HG02798 (cell line): ENCODE results near the gene OR4F15.

ENCODE experiments used
- ATAC-seq: cut with Tn5 transposase; IDR thresholded peaks from one replicate; pipeline ENCODE4 v1.9.1; 2021; ENCODE audit warnings: mild to moderate bottlenecking; ENCODE audit not compliant: unreplicated experiment, poor library complexity

Gene OR4F15

DNA sequence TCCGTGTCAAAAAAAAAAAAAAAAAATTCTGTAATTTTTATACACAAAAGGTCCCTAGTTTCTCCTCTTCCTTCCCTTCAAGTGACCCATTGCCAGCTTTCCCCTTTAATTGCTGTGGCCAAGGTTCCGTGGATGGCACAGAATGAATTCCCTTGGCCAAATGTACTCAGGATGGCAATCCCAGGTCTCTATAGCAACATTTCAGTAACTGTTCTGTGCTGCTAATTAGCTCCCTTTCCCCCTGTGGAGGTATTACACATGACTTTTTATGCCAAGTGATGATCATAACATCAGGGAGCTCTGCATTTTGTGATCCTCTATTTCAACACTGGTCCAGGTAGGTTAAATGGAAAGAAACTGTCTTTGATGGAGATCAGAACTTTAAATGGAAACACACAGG, 8.8 kb upstream of the OR4F15 start, which contains the start of gene OR4F6:
Gene OR4F6, plus strand, starts transcription at position 301 of the 400 bp plus-strand sequence. CDS start 2,211 bp downstream, outside the sequence.
- no peak for ATAC-seq

- no peak for ATAC-seq
Observed at GRCh38 chr15:101803676-101804075, 8.3 kb upstream of the OR4F15 start.

- ATAC-seq, result no peak
Observed at GRCh38 chr15:101804375-101804774, 7.6 kb upstream of the OR4F15 start.

- no peak for ATAC-seq
Observed at GRCh38 chr15:101804941-101805340, 7.1 kb upstream of the OR4F15 start.

- ATAC-seq, result no peak
Observed at GRCh38 chr15:101805605-101806345, 6.2 kb upstream of the OR4F15 start.

DNA sequence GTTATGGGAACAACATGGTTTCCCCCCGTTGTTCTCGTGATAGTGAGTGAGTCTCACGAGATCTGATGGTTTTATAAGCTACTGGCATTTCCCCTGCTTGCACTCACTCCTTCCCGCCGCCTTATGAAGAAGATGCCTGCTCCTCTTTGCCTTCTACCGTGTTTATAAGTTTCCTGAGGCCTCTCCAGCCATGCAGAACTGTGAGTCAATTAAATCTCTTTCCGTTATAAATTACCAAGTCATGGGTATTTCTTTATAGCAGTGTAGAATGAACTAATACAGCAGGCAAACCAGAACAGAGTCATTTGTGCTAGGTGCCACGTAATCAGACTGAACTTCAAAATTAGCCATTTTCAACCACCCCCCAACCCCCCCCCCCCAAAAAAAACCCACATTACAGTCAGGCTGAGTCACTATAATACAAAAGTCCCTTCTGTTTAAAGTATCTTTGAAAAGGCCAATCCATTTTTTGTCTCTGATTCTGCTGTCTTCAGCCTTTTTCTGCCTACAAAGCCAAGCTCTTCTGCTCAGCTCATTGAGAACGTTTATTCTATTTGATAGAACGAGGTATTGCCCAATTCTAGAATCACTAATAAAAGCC, 4.6 kb upstream of the OR4F15 start:
- ATAC-seq, result no peak

DNA sequence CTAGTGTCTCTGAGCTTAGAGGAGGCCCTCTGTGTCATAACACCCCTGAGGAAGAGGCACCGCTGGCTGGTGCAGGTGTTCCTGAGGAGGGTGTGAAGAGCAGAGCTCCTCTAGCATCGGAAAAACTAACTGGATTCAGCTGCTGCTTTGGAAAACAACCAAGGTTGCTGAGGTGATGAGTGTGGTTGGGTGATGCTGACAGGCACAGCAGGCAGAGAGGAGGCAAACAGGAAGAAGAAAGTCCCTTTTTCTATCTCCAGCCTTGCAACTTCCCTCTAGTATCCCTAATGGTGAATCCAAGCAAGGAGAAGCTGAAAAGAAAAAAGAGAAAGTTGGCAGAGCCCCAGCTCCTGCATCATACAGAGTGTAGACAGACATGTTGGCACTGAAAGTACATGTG, 3.8 kb upstream of the OR4F15 start:
- ATAC-seq, result no peak

DNA sequence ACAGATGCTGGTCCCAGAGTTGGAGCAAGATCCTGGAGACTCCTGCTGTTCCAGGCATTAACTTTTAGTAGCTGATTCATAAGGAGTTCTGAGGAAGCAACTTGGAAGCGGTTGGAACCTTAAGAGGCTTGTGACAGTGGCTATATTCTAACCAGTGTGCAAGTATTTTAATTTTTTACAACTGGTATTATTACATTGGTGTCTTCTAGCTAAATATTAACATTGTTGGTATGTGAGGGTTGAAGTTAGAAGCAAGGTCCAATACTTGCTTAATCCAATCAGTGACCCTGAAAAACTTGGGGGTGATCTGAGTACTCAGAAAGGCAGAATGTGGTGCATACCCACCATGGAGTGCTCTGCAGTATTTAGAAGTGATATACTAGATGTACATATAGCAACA, 1.5 kb upstream of the OR4F15 start:
- ATAC-seq, result no peak

DNA sequence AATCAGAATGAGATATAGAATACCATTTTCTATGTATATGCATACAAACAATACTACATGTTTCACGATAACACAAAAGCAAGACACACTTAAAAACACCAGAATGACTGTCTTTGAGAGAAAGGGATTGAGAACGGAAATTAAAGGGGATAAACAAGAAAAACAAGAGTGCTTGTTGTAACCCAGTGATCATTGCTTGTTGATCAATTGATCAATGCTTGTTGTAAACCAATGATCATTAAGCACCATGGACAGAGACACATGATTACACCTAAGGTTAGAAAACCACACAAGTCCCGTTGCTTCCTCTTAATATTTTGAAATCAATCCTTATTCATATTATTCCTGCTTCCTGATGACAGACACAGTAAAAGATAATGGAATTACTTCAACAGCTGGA, 1.1 kb upstream of the OR4F15 start:
- no peak for ATAC-seq

GRCh38 chr15:101813803-101814534, 2.0 kb downstream of the OR4F15 start:
- no peak for ATAC-seq

- ATAC-seq, result no peak
Observed at GRCh38 chr15:101820781-101821180, 8.8 kb downstream of the OR4F15 start.

- ATAC-seq, result no peak
Observed at GRCh38 chr15:101827257-101827656, 15.3 kb downstream of the OR4F15 start.

GRCh38 chr15:101828774-101829173, 16.8 kb downstream of the OR4F15 start:
- no peak for ATAC-seq

DNA sequence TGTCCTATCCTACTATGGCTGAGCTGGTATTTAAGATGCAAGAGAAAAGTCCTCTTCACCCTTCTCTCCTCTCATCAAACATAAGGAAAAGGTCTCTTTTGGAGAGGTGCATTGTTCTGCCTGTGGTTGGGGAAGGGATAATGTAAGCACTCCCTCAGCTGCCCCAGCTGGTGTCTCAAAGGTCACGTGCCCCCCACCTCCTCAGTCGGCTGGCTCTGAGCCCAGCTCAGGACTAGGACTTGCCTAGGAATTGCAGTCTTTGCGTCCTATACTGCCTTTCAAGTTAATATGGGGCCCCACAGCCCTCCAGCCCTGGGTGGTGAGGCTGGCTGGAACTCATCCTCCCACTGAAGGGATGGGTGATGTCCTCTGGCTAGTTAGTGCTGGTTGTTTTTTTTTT, 29.7 kb downstream of the OR4F15 start:
- no peak for ATAC-seq

DNA sequence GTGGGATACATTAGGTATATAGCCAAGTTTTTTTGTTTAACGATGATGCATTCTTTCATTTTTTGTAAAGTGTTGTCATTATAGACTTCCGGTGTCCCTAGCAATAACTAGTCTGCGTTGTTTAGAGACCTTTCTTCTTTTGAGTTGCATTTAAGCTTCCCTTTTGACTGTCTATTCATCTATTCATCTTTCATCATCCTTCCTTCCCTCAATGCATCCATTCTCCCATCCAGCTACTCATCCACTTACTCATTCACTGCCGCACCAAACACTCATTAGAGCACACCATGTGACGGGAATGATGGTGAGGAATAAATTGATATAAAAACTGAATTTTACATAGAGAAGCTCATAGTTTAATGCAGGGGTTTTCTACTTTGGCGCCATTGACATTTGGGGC, 32.9 kb downstream of the OR4F15 start:
- ATAC-seq, result no peak

DNA sequence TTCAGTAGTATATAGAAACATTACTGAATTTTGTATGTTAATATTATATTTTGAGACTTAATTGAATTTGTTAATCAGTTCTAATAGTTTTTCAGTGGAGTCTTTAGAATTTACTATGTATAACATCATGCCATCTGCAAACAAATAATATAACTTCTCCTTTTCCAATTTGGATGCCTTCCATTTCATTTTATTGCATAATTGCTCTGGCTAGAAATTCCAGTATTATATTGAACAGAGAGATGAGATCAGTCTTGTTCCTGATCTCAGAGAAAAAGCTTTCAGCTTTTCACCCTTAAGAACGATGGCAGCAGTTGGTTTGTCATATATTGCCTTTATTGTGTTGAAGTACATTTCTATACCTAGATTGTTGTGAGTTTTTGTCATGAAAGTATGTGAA, 40.4 kb downstream of the OR4F15 start:
- ATAC-seq, result no peak
